Smooth muscle cell (in vitro differentiated cells): ENCODE data around the gene TOMM22. TPM values are rescaled to one million over a fixed set of nuclear protein-coding genes. Genes with fewer than 3 reads are reported as not detected.

Source experiments
- DNase-seq: peaks from one replicate; lab custom pipeline; 2025; ENCODE audit not compliant: unreplicated experiment; lab: John Stamatoyannopoulos, UW
- H2AFZ ChIP-seq: fragments of 200-600 bp; sonication (generic); 2 replicates; pipeline ENCODE4 v1.6.0; 2016; ENCODE audit warnings: antibody characterized with exemption, low read depth, mild to moderate bottlenecking
- H3F3A ChIP-seq: fragments of 200-600 bp; sonication (generic); 2 replicates; pipeline ENCODE4 v1.6.0; 2017; ENCODE audit warnings: antibody characterized with exemption, low read depth
- H3K27ac ChIP-seq: fragments of 200-600 bp; sonication (generic); 2 replicates; pipeline ENCODE4 v1.5.1; 2016; ENCODE audit warnings: low read depth, mild to moderate bottlenecking
- H3K27me3 ChIP-seq: fragments of 200-600 bp; sonication (generic); 2 replicates; pipeline ENCODE4 v1.6.1; 2016; ENCODE audit warnings: low read depth, mild to moderate bottlenecking
- H3K36me3 ChIP-seq: fragments of 200-600 bp; sonication (generic); 2 replicates; pipeline ENCODE4 v1.5.1; 2016; ENCODE audit warnings: low read depth
- H3K4me1 ChIP-seq: fragments of 200-600 bp; sonication (generic); 2 replicates; pipeline ENCODE4 v1.5.1; 2016; ENCODE audit warnings: low read depth
- H3K4me2 ChIP-seq: fragments of 200-600 bp; sonication (generic); 2 replicates; pipeline ENCODE4 v1.6.0; 2016; ENCODE audit warnings: mild to moderate bottlenecking
- H3K4me3 ChIP-seq: fragments of 200-600 bp; sonication (generic); 2 replicates; pipeline ENCODE4 v1.5.1; 2016; ENCODE audit warnings: mild to moderate bottlenecking
- H3K79me2 ChIP-seq: fragments of 200-600 bp; sonication (generic); 2 replicates; pipeline ENCODE4 v1.6.0; 2016; ENCODE audit warnings: low read depth, mild to moderate bottlenecking
- H3K9ac ChIP-seq: fragments of 200-600 bp; sonication (generic); 2 replicates; pipeline ENCODE4 v1.6.0; 2016; ENCODE audit warnings: low read depth
- H3K9me3 ChIP-seq: fragments of 200-600 bp; sonication (generic); replicated peaks from 2 replicates; pipeline ENCODE4 v1.5.1; 2016; ENCODE audit warnings: low read depth
- H4K20me1 ChIP-seq: fragments of 200-600 bp; sonication (generic); 2 replicates; pipeline ENCODE4 v1.6.0; 2016; ENCODE audit warnings: low read depth
- CTCF ChIP-seq: fragments of 200-600 bp; sonication (generic); IDR thresholded peaks from 2 replicates; pipeline ENCODE4 v1.5.1; 2017; ENCODE audit warnings: borderline replicate concordance, mild to moderate bottlenecking, antibody characterized with exemption; ENCODE audit not compliant: insufficient read depth, poor library complexity, severe bottlenecking
- WGBS: methylation state at CpG from one replicate; pipeline ENCODE4 v1.1.7; 2016; ENCODE audit warnings: low lambda C conversion rate; 5-methylcytosine and 5-hydroxymethylcytosine counted together
- polyA plus RNA-seq: library from polyadenylated mRNA; unstranded; fragments of >200 nt; fragmentation: Nextera tagmentation; extraction: Ambion mirVana; gene quantifications from 2 replicates; pipeline ENCODE4 v1.2.1, GENCODE V29; 2016
- total RNA-seq: library from RNA; depleted of rRNA; stranded (reverse); fragments of >200 nt; gene quantifications from 2 replicates; pipeline ENCODE4 v1.2.3, GENCODE V29; 2014

TOMM22 gene
- total and polyA plus RNA-seq, 2 experiments from 2014 or later: 63.3 to 64.7 TPM

- Histone ChIP-seq H3K79me2 (no peaks in the 10 kb centered on the region), H3K36me3 (peaks cover 4% of the 10 kb centered on the region), H3K9me3 (no peaks in the 10 kb centered on the region), H3K27me3 (no peaks in the 10 kb centered on the region), H3K4me1 (no peaks in the 10 kb centered on the region), H2AFZ (no peak overlapping the region), H3K9ac (no peak overlapping the region), H3K4me2 (no peak overlapping the region), H3F3A (no peaks in the 10 kb centered on the region), H3K27ac (no peak overlapping the region), H4K20me1 (no peaks in the 10 kb centered on the region), H3K4me3 (no peak overlapping the region)
- no peak for DNase-seq
- WGBS: 97% methylated on average over 3 of the region's 3 CpGs
- TF ChIP-seq CTCF: no peak
These were observed 5.9 kb upstream of the TOMM22 start for GRCh38 chr22:38675833-38676232.

GRCh38 chr22:38684895-38685294 is 3.1 kb downstream of the TOMM22 start:
- Histone ChIP-seq H3K79me2 (peaks cover 10% of the 10 kb centered on the region), H3K36me3 (peaks cover 7% of the 10 kb centered on the region), H3K27me3 (no peaks in the 10 kb centered on the region), H3K9me3 (no peaks in the 10 kb centered on the region), H3K4me3 (no peak overlapping the region), H3F3A (no peaks in the 10 kb centered on the region), H3K4me1 (peaks cover 10% of the 10 kb centered on the region), H4K20me1 (peaks cover 12% of the 10 kb centered on the region), H3K9ac (no peak overlapping the region), H2AFZ (no peak overlapping the region), H3K4me2 (no peak overlapping the region), H3K27ac (no peak overlapping the region)
- WGBS: 97% methylated on average over 9 of the region's 9 CpGs
- DNase-seq: no peak
- no peak for TF ChIP-seq CTCF

GRCh38 chr22:38685761-38686160 is 4.0 kb downstream of the TOMM22 start:
- no peaks in the 10 kb centered on the region for H3K9me3 ChIP-seq
- H2AFZ ChIP-seq: no peak overlapping the region
- peaks cover 7% of the 10 kb centered on the region for H3K36me3 ChIP-seq
- peaks cover 19% of the 10 kb centered on the region for H3K79me2 ChIP-seq
- peaks cover 10% of the 10 kb centered on the region for H3K4me1 ChIP-seq
- no peaks in the 10 kb centered on the region for H3K27me3 ChIP-seq
- no peaks in the 10 kb centered on the region for H3F3A ChIP-seq
- no peak overlapping the region for H3K4me3 ChIP-seq
- no peak for TF ChIP-seq CTCF
- DNase-seq: no peak
- H3K9ac ChIP-seq: no peak overlapping the region
- no peak overlapping the region for H3K4me2 ChIP-seq
- no peak overlapping the region for H3K27ac ChIP-seq
- 100% methylated on average over 1 of the region's 1 CpG for WGBS
- H4K20me1 ChIP-seq: peaks cover 20% of the 10 kb centered on the region

- TF ChIP-seq CTCF: no peak
- WGBS: 100% methylated on average over 1 of the region's 1 CpG
- Histone ChIP-seq H3K4me3 (no peak overlapping the region), H3K79me2 (peaks cover 45% of the 10 kb centered on the region), H2AFZ (no peak overlapping the region), H4K20me1 (peaks cover 53% of the 10 kb centered on the region), H3F3A (no peaks in the 10 kb centered on the region), H3K9ac (no peak overlapping the region), H3K4me1 (no peaks in the 10 kb centered on the region), H3K27me3 (no peaks in the 10 kb centered on the region), H3K4me2 (no peak overlapping the region), H3K27ac (no peak overlapping the region), H3K9me3 (no peaks in the 10 kb centered on the region), H3K36me3 (peaks cover 7% of the 10 kb centered on the region)
- no peak for DNase-seq
These were observed 7.9 kb downstream of the TOMM22 start for GRCh38 chr22:38689651-38690050.
